Astrocyte of the cerebellum (primary cell): Measurements from ENCODE around the gene SHISAL2B.

ENCODE experiments used
- DNase-seq: peaks from one replicate; pipeline ENCODE4 v3.0.0-alpha.2; 2011; ENCODE audit warnings: low read depth
- H3K4me3 ChIP-seq: 2 replicates; pipeline ENCODE4 v1.5.1; 2011; ENCODE audit warnings: mild to moderate bottlenecking, low read depth, low read length, moderate library complexity
- CTCF ChIP-seq: IDR thresholded peaks from 2 replicates; pipeline ENCODE4 v1.5.1; 2012; ENCODE audit warnings: low read length, low read depth, moderate library complexity, mild to moderate bottlenecking; ENCODE audit errors: missing control alignments
- in situ Hi-C: cut with HindIII; loops from 2 replicates; pipeline ENCODE4 v1.10.0; 2017; ENCODE audit warnings: low sequenced_read_pairs

The SHISAL2B gene

GRCh38 chr5:64671678-64672077 is 18.6 kb upstream of the SHISAL2B start:
- no peak for TF ChIP-seq CTCF
- no peak for DNase-seq
- no peak overlapping the region for H3K4me3 ChIP-seq
- in situ Hi-C loops, result no loop called here

GRCh38 chr5:64678374-64678773 is 11.9 kb upstream of the SHISAL2B start:
- no peak for TF ChIP-seq CTCF
- H3K4me3 ChIP-seq, result no peak overlapping the region
- in situ Hi-C loops, result no loop called here
- DNase-seq, result no peak

- no peak for TF ChIP-seq CTCF
- DNase-seq, result no peak
Measured at GRCh38 chr5:64680289-64680688, 10.0 kb upstream of the SHISAL2B start.

GRCh38 chr5:64682608-64683007 is 7.7 kb upstream of the SHISAL2B start:
- in situ Hi-C loops, result no loop called here

More at GRCh38 chr5:64680289-64680688, 10.0 kb upstream of the SHISAL2B start:
- no peak overlapping the region for H3K4me3 ChIP-seq
- in situ Hi-C loops, result no loop called here

GRCh38 chr5:64685866-64686265 is 4.4 kb upstream of the SHISAL2B start:
- DNase-seq, result no peak
- in situ Hi-C loops, result no loop called here
- no peak for TF ChIP-seq CTCF
- no peak overlapping the region for H3K4me3 ChIP-seq

More at GRCh38 chr5:64682608-64683007, 7.7 kb upstream of the SHISAL2B start:
- no peak for DNase-seq
- no peak for TF ChIP-seq CTCF
- H3K4me3 ChIP-seq, result no peak overlapping the region

GRCh38 chr5:64688391-64688790 is 1.9 kb upstream of the SHISAL2B start:
- no peak for TF ChIP-seq CTCF
- DNase-seq, result no peak
- H3K4me3 ChIP-seq, result no peak overlapping the region
- in situ Hi-C loops, result no loop called here

GRCh38 chr5:64688965-64689364 is 1.3 kb upstream of the SHISAL2B start:
- DNase-seq, result no peak
- in situ Hi-C loops, result no loop called here
- TF ChIP-seq CTCF, result no peak
- H3K4me3 ChIP-seq, result no peak overlapping the region
